Transverse colon (tissue), 3 donors: Measurements from ENCODE around the gene ADGRE1.

Source experiments
- EP300 ChIP-seq: sonication (generic); formaldehyde crosslinking; IDR thresholded peaks from one replicate; pipeline ENCODE4 v1.6.1; 2017; ENCODE audit warnings: antibody characterized with exemption, low read depth
- POLR2A ChIP-seq: fragments of 450-650 bp; IDR thresholded peaks from one replicate; pipeline ENCODE4 v1.6.1; 2016; ENCODE audit warnings: antibody characterized with exemption, mild to moderate bottlenecking, moderate library complexity
- TF ChIP-seq, protein P1 (sequence below), 5 experiments: fragments of 200-600 bp in 3 of 5; fragments of 450-650 bp in 2 of 5; sonication (generic) in 3 of 5; IDR thresholded peaks; 1 replicate in 2 of 5; 2 replicates in 3 of 5; pipeline ENCODE4 v1.5.1; 2016 to 2017; ENCODE audit warnings: antibody characterized with exemption in 5 of 5, inconsistent platforms in 3 of 5, mild to moderate bottlenecking in 2 of 5, moderate library complexity in 1 of 5

GRCh38 chr19:6952956-6953355 is 65.6 kb downstream of the ADGRE1 start:
- TF ChIP-seq, protein P1, sequence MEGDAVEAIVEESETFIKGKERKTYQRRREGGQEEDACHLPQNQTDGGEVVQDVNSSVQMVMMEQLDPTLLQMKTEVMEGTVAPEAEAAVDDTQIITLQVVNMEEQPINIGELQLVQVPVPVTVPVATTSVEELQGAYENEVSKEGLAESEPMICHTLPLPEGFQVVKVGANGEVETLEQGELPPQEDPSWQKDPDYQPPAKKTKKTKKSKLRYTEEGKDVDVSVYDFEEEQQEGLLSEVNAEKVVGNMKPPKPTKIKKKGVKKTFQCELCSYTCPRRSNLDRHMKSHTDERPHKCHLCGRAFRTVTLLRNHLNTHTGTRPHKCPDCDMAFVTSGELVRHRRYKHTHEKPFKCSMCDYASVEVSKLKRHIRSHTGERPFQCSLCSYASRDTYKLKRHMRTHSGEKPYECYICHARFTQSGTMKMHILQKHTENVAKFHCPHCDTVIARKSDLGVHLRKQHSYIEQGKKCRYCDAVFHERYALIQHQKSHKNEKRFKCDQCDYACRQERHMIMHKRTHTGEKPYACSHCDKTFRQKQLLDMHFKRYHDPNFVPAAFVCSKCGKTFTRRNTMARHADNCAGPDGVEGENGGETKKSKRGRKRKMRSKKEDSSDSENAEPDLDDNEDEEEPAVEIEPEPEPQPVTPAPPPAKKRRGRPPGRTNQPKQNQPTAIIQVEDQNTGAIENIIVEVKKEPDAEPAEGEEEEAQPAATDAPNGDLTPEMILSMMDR (IDR thresholded peaks at IDR 0.05), result no peak
- TF ChIP-seq EP300, result no peak
- TF ChIP-seq POLR2A, result no peak
